ENCODE measurements around the gene SORBS2.

SORBS2 gene

GRCh38 chr4:185834778-185835177 lies 22.8 kb upstream of the SORBS2 start:
- DNase-seq, result no peak

- no peak for DNase-seq
Observed at GRCh38 chr4:185834088-185834487, 22.1 kb upstream of the SORBS2 start.

GRCh38 chr4:185833055-185833598 lies 21.1 kb upstream of the SORBS2 start:
- no peak for DNase-seq

GRCh38 chr4:185831125-185831815 lies 19.3 kb upstream of the SORBS2 start:
- DNase-seq, result no peak

GRCh38 chr4:185830263-185830994 lies 18.4 kb upstream of the SORBS2 start:
- DNase-seq, result no peak

- no peak for DNase-seq
Observed at GRCh38 chr4:185826381-185826780, 14.4 kb upstream of the SORBS2 start.

- DNase-seq, result no peak
Observed at GRCh38 chr4:185825737-185826136, 13.7 kb upstream of the SORBS2 start.

GRCh38 chr4:185822791-185823190 lies 10.8 kb upstream of the SORBS2 start:
- no peak for DNase-seq

GRCh38 chr4:185821029-185821419 lies 9.0 kb upstream of the SORBS2 start:
- DNase-seq, result no peak

GRCh38 chr4:185820146-185821028 lies 8.4 kb upstream of the SORBS2 start:
- DNase-seq, result no peak

- DNase-seq, result no peak
Observed at GRCh38 chr4:185819144-185819543, 7.2 kb upstream of the SORBS2 start.

GRCh38 chr4:185817403-185817818 lies 5.4 kb upstream of the SORBS2 start:
- no peak for DNase-seq

- DNase-seq, result no peak
Observed at GRCh38 chr4:185813133-185813532, 1.1 kb upstream of the SORBS2 start.

GRCh38 chr4:185810746-185811508 lies 1.1 kb downstream of the SORBS2 start:
- no peak for DNase-seq

GRCh38 chr4:185809533-185810071 lies 2.4 kb downstream of the SORBS2 start:
- DNase-seq, result no peak

- DNase-seq, result no peak
Observed at GRCh38 chr4:185809121-185809520, 2.9 kb downstream of the SORBS2 start.

GRCh38 chr4:185805979-185806378 lies 6.0 kb downstream of the SORBS2 start:
- DNase-seq, result no peak

- no peak for DNase-seq
Observed at GRCh38 chr4:185805262-185805802, 6.7 kb downstream of the SORBS2 start.

GRCh38 chr4:185803022-185803421 lies 9.0 kb downstream of the SORBS2 start:
- DNase-seq, result no peak

GRCh38 chr4:185801471-185801870 lies 10.5 kb downstream of the SORBS2 start:
- no peak for DNase-seq

GRCh38 chr4:185800266-185800945 lies 11.6 kb downstream of the SORBS2 start:
- DNase-seq, result no peak
